ENCODE measurements around the gene PTRH1.

Gene PTRH1

GRCh38 chr9:127716412-127716811 is 949 bp upstream of the PTRH1 start:
- no peak for DNase-seq

- DNase-seq: no peak
Observed at GRCh38 chr9:127714951-127715469, 453 bp downstream of the PTRH1 start.

GRCh38 chr9:127714020-127714750 is 1.3 kb downstream of the PTRH1 start:
- no peak for DNase-seq

GRCh38 chr9:127712867-127713266 is 2.6 kb downstream of the PTRH1 start:
- DNase-seq: no peak

- DNase-seq: no peak
Observed at GRCh38 chr9:127712371-127712770, 3.1 kb downstream of the PTRH1 start.

- peak; percentile 52 for DNase-seq
Observed at GRCh38 chr9:127711831-127712274, 3.6 kb downstream of the PTRH1 start.

GRCh38 chr9:127711226-127711701 is 4.2 kb downstream of the PTRH1 start:
- peak; percentile 57 for DNase-seq

- no peak for DNase-seq
Observed at GRCh38 chr9:127710204-127710783, 5.2 kb downstream of the PTRH1 start.

GRCh38 chr9:127708952-127709587 is 6.4 kb downstream of the PTRH1 start:
- no peak for DNase-seq

- no peak for DNase-seq
Observed at GRCh38 chr9:127707766-127708165, 7.7 kb downstream of the PTRH1 start.

GRCh38 chr9:127706836-127707241 is 8.6 kb downstream of the PTRH1 start, which contains the start of gene CFAP157:
Gene CFAP157 (plus strand): TSS chr9:127706988. CDS start chr9:127707032, 44 bp downstream.
- no peak for DNase-seq

- DNase-seq: no peak
Observed at GRCh38 chr9:127705577-127706379, 9.7 kb downstream of the PTRH1 start.

- no peak for DNase-seq
Observed at GRCh38 chr9:127703289-127703946, 12.0 kb downstream of the PTRH1 start.

GRCh38 chr9:127700594-127701255 is 14.7 kb downstream of the PTRH1 start:
- DNase-seq: peak; percentile 38

- no peak for DNase-seq
Observed at GRCh38 chr9:127700140-127700539, 15.3 kb downstream of the PTRH1 start.

GRCh38 chr9:127698985-127699670 is 16.3 kb downstream of the PTRH1 start:
- no peak for DNase-seq

GRCh38 chr9:127698386-127698785 is 17.1 kb downstream of the PTRH1 start:
- no peak for DNase-seq

- DNase-seq: no peak
Observed at GRCh38 chr9:127697575-127697974, 17.9 kb downstream of the PTRH1 start.

GRCh38 chr9:127694890-127695720 is 20.4 kb downstream of the PTRH1 start:
- DNase-seq: no peak

- no peak for DNase-seq
Observed at GRCh38 chr9:127693697-127694096, 21.8 kb downstream of the PTRH1 start.
